ENCODE measurements around the gene DAND5.

Gene DAND5

GRCh38 chr19:13012690-13013608, 43.6 kb downstream of the DAND5 start:
- peak; percentile 37 for DNase-seq (ENCODE audit: low read depth)
- peak overlapping the region; percentile 53 for H3K4me3 ChIP-seq (ENCODE audit: low read depth, low read length)
- TF ChIP-seq CTCF (conservative IDR thresholded peaks at IDR 0.05; ENCODE audit: low read depth, low read length), result no peak

DNA sequence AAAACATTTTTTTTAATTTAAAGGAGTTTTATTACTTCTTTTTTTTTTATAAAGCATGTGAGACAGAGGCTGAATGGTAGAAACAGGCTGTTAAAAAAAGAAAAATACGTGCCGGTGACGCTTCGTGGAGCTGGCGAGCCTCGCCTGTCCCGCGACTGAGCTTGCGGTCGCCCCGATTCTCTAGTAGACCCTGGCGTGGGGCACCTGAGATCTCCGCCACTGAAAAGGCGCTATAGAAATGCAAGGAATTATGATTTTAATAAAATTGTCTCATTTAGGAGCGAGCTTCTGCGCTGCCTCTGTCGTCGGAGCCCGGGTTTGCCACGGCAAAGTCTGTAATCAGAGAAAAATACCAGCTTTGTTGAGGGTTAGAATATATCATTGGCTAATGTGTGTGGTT, 44.3 kb downstream of the DAND5 start:
- no peak for DNase-seq (ENCODE audit: low read depth)
- TF ChIP-seq CTCF (conservative IDR thresholded peaks at IDR 0.05; ENCODE audit: low read depth, low read length), result no peak
- no peak overlapping the region for H3K4me3 ChIP-seq (ENCODE audit: low read depth, low read length)

DNA sequence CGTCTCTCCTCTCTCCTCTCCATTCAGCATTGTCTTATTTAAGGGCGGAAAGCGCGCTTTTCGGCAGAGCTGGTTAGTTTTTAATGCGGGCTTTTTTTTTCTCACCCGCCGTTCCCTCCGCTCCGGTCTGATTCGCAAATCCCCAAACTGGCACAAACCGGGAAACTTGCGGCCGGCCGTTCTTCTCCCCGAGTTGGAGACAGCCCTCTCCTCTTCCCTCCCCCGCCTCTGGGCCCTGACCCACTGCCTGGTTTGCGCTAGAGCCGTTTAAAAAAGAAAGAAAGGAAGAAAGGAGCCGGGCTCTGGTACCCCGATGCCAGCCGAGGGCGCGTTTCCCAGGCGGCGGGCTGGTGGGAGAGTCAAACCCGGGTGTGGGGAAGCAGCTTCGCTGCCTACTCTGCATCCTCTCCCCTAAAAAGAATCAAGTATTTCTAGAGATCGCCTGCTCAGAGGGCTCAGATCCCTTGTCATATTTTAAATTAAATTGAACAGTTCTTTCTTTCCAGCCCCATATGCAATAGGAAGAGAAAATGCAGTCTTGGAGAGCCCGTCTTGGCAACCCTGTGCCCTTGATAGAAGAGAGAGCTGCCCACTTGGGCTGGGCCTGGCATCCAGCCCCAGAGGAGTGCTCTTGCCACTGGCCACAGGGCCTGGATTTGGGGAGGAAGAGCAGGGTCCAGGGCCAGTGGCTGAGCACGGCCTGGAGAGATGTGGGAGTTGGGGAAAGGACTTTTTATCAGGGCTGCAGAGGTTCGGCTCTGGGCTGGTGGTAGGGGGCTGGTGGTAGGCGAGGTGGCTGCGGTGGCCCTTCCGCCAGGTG, 44.9 kb downstream of the DAND5 start:
- H3K4me3 ChIP-seq (ENCODE audit: low read depth, low read length), result no peak overlapping the region
- DNase-seq (ENCODE audit: low read depth), result no peak
- TF ChIP-seq CTCF (conservative IDR thresholded peaks at IDR 0.05; ENCODE audit: low read depth, low read length), result no peak

- H3K4me3 ChIP-seq (ENCODE audit: low read depth, low read length), result no peak overlapping the region
Observed at GRCh38 chr19:13014921-13015280, 45.5 kb downstream of the DAND5 start.

GRCh38 chr19:13015361-13016223, 46.2 kb downstream of the DAND5 start:
- no peak for TF ChIP-seq CTCF (conservative IDR thresholded peaks at IDR 0.05; ENCODE audit: low read depth, low read length)
- no peak for DNase-seq (ENCODE audit: low read depth)
- no peak overlapping the region for H3K4me3 ChIP-seq (ENCODE audit: low read depth, low read length)

More at GRCh38 chr19:13014921-13015280, 45.5 kb downstream of the DAND5 start:
- no peak for DNase-seq (ENCODE audit: low read depth)
- no peak for TF ChIP-seq CTCF (conservative IDR thresholded peaks at IDR 0.05; ENCODE audit: low read depth, low read length)

DNA sequence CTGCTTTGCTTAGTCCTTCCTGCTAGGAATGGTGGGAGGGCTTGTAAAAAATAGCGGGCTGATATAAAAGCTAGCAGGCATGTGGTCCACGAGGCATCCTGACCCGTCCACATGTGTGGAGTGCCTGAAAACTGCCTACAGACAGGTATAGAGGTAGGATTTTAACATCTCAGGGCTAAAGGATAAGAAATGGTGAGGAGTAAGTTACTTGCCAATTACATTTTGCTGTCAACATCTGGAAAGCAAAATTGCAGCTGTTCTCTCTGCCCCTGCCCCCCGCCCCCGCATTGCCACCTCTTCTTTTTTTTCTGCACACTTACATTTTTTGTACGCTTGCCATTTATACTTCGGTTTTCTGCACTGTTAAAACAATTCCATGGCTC, 46.9 kb downstream of the DAND5 start:
- DNase-seq (ENCODE audit: low read depth), result no peak
- no peak overlapping the region for H3K4me3 ChIP-seq (ENCODE audit: low read depth, low read length)
- no peak for TF ChIP-seq CTCF (conservative IDR thresholded peaks at IDR 0.05; ENCODE audit: low read depth, low read length)

Measured in choroid plexus epithelial cell (primary cell).